Omental fat pad (tissue), 4 donors: Measurements from ENCODE around the gene SEC11C. TPM values are rescaled to one million over a fixed set of nuclear protein-coding genes. Genes with fewer than 3 reads are reported as not detected.

Source experiments
- ATAC-seq: fragments of 150-250 bp; one replicate; pipeline ENCODE4 v1.9.1; 2016; ENCODE audit warnings: mild to moderate bottlenecking, moderate library complexity; ENCODE audit not compliant: low FRiP score
- DNase-seq: peaks from one replicate; pipeline ENCODE4 v3.0.0-alpha.2; 2019; ENCODE audit warnings: low spot score
- total RNA-seq, 4 donors: library from RNA; depleted of rRNA; stranded (reverse); fragments of >200 nt; gene quantifications; one replicate each; pipeline ENCODE4 v1.1.0, GENCODE V29; 2016
- TF ChIP-seq, protein P1 (sequence below), 3 donors: fragments of 450-650 bp; IDR thresholded peaks; one replicate each; pipeline ENCODE4 v1.5.1; 2016 to 2017; ENCODE audit warnings: antibody characterized with exemption in 3 of 3, mild to moderate bottlenecking in 3 of 3, moderate library complexity in 2 of 3

The SEC11C gene
- total RNA-seq, 4 donors from 2014 or later, result 13.6 to 34.9 (median 20.5) TPM

DNA sequence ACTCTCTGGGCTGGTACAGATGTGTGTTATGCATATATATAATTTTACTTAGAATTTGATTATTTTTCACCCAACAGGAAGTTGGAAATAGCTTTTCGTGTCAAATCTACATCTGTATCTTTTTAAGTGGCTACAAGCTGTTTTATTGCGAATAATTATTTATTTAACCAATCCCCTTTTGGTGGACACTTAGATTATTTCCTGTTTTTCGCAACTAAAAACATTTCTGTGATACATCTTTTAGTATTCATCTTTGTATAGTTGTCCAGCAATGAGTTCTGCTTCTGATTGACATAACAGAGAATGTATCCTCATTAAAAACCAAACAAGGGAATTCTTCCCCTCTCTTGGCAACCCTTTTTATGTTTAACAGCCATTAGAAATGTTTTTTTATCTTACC, 16.6 kb downstream of the SEC11C start:
- DNase-seq (no peak), ATAC-seq (no peak)
- TF ChIP-seq, protein P1, sequence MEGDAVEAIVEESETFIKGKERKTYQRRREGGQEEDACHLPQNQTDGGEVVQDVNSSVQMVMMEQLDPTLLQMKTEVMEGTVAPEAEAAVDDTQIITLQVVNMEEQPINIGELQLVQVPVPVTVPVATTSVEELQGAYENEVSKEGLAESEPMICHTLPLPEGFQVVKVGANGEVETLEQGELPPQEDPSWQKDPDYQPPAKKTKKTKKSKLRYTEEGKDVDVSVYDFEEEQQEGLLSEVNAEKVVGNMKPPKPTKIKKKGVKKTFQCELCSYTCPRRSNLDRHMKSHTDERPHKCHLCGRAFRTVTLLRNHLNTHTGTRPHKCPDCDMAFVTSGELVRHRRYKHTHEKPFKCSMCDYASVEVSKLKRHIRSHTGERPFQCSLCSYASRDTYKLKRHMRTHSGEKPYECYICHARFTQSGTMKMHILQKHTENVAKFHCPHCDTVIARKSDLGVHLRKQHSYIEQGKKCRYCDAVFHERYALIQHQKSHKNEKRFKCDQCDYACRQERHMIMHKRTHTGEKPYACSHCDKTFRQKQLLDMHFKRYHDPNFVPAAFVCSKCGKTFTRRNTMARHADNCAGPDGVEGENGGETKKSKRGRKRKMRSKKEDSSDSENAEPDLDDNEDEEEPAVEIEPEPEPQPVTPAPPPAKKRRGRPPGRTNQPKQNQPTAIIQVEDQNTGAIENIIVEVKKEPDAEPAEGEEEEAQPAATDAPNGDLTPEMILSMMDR (IDR thresholded peaks at IDR 0.05), result no peak

DNA sequence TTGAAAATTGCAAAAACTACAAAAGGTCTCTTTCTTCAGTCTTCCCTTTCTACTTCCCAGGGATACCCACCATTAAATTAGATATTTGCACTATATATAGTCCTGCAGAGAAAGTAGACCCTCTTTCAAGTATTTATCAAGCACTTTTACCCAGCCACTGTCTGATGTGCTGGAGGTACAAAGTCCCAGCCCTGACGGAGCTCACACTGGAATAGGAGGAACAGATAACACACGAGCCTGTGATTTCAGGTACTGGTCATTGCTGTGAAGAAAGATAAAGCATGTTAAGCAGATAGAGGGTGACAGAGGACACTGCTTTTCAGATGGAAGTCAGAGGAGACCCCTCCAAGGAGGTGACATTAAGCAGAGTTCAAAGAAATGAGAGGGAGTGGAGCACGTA, 19.6 kb downstream of the SEC11C start:
- no peak for DNase-seq
- TF ChIP-seq, protein P1 (IDR thresholded peaks at IDR 0.05), result no peak
- no peak for ATAC-seq

DNA sequence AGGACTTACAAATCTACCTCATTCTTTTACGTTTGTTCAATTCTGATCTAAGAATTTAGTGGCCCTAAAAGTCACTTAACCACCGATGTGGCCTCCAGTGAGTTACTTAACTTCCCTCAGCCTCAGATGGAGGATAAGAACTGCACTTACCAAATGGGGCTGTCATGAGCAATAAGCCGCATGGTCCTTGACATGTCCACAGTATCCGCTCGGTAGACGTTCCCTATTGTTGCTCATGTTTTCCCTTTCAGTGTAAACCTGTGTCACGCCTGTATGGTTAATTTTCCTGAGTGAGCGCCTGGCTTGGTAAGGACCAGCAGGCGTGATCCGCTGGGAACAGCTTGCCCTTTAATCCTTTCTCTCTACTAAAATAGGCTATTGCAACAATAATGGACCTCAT, 20.3 kb downstream of the SEC11C start:
- TF ChIP-seq, protein P1 (IDR thresholded peaks at IDR 0.05), result no peak
- no peak for DNase-seq
- no peak for ATAC-seq

DNA sequence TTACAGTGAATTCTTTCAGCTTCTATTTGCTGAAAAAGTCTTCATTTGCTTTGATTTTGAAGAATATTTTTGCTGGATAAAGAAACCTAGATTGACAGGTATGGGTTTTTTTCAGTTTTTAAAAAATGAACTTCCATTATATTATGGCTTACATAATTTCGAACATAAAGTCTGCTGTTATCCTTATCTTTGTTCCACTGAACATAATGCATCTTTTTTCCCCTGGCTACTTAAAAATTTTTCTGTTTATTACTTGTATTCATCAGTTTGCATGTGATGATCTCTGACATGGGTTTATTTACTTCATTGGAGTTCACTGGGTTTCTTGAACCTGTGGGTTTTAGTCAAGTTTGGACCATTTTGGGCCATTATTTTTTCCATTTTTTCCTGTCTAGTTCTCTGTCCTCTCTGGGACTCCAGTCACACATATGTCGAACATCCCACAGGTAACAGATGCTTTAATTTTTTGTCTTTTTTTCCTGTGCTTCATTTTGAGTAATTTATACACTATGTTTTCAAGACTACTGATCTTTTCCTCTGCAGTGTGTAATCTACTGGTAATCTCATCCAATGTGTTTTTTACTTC, 33.1 kb downstream of the SEC11C start:
- DNase-seq (no peak), ATAC-seq (no peak)
- TF ChIP-seq, protein P1 (IDR thresholded peaks at IDR 0.05), result no peak

DNA sequence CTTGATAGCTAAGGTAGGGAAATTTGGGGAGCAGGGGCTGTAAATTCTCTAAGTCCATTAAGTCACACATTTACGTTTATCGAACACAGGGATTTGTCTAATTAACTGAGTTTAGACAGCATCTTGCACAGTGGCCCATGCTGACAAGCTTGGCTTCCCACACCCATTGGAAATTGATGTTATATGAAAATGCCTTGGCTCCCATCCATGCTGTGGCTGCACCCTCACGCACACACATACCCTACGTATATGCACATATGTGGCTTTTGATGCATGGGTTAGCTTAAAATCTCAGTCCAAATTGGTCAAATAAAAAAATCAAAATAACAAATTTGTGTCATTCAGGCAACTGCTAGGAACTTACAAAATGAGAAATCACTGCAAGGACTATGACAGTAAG, 37.8 kb downstream of the SEC11C start:
- TF ChIP-seq, protein P1 (IDR thresholded peaks at IDR 0.05), result no peak
- no peak for DNase-seq
- no peak for ATAC-seq

DNA sequence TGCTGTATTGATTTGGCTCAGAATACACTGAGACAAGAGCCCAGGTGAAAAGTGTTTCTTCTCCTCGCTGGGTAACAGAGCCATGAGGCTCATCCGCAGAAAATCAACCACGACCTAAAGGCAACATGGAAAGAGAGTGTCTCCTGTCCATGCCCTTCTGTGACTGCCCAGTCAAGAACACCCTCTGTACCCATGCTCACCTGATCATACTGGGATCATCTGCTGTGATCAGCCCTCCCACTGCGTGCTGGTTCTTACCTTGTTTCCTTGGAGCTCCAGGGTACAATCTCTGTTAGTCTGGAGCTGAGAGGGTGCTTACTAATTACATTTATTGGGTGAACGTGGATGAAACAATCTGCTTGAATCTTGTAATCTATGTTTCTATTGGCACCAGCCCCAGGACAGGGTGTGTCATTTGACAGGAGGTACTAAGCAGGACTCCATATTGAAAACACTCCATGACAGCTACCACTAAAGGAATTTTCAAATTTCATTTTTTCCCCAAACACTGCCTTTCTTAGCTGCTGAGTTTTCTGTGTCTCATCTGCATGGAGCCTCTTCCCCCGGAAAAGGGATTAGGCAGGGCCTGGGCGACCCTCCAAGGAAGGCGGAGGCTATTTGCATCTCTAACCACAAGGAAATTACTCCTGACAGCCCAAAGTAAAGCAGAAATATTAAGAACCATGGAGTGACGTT, 40.6 kb downstream of the SEC11C start:
- no peak for ATAC-seq
- TF ChIP-seq, protein P1 (IDR thresholded peaks at IDR 0.05), result no peak

DNA sequence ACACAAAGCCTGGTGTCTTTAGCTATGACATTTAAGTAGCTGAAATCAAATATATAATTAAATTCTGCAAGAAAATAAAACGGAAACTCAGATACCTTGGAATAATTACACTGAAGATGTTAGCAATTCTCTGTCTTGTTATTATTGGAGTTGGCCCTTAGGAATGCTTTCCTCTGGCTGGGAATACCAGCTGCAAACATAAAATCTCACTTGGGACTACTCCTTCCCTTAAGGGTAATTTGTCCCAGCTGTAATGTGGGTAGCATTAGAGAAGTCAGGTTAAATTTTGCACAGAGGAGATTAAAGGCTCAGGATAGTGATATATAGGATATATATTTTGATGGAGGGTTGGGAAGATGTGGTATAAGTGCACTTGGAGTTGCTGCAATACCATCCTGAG, 43.0 kb downstream of the SEC11C start:
- ATAC-seq, result no peak
- TF ChIP-seq, protein P1 (IDR thresholded peaks at IDR 0.05), result no peak
- DNase-seq, result no peak

More for the DNA sequence above, 40.6 kb downstream of the SEC11C start:
- no peak for DNase-seq
